HepG2 (cell line): ENCODE results near the gene LSMEM2. TPM values are rescaled to one million over a fixed set of nuclear protein-coding genes. Genes with fewer than 3 reads are reported as not detected.

Source experiments
- FOXA1 ChIP-seq, 2 experiments: fragments of 450-650 bp in 1 of 2; sonication (generic) in 1 of 2; formaldehyde crosslinking in 1 of 2; IDR thresholded peaks; 2 replicates each; pipeline versions ENCODE4 v1.4.0 to v1.6.1; 2016 to 2020; ENCODE audit warnings: missing genetic modification reagents in 1 of 2
- GATA4 ChIP-seq: sonication (generic); IDR thresholded peaks from 2 replicates; pipeline ENCODE4 v1.6.1; 2016; ENCODE audit warnings: antibody characterized with exemption, low read depth, borderline replicate concordance
- HNF4G ChIP-seq, 2 experiments: sonication (generic) in 1 of 2; formaldehyde crosslinking in 1 of 2; IDR thresholded peaks; 2 replicates each; pipeline versions ENCODE4 v1.4.0 to v1.6.1; 2011 to 2020; ENCODE audit warnings: borderline replicate concordance in 2 of 2, low read depth in 2 of 2, mild to moderate bottlenecking in 2 of 2, low read length in 1 of 2, missing genetic modification reagents in 1 of 2, moderate library complexity in 1 of 2
- JDP2 ChIP-seq: sonication (generic); formaldehyde crosslinking; IDR thresholded peaks from 2 replicates; pipeline ENCODE4 v1.8.1; 2022; ENCODE audit warnings: missing genetic modification reagents, borderline replicate concordance
- KAT7 ChIP-seq: IDR thresholded peaks from 2 replicates; pipeline ENCODE4 v1.6.1; 2018; ENCODE audit warnings: borderline replicate concordance, missing compliant biosample characterization
- KDM5B ChIP-seq: sonication (generic); formaldehyde crosslinking; IDR thresholded peaks from 2 replicates; pipeline ENCODE4 v1.4.0; 2020; ENCODE audit warnings: missing genetic modification reagents, mild to moderate bottlenecking, borderline replicate concordance
- MBNL3 ChIP-seq: fragments of 250-450 bp; sonication (Bioruptor Pico); conservative IDR thresholded peaks from 2 replicates; pipeline ENCODE4 v1.8.0; 2022; ENCODE audit warnings: mild to moderate bottlenecking, inconsistent platforms
- NCOR1 ChIP-seq: fragments of 200-600 bp; sonication (generic); IDR thresholded peaks from 2 replicates; pipeline ENCODE4 v1.7.0; 2017; ENCODE audit warnings: antibody characterized with exemption, low read length, borderline replicate concordance
- NFKB2 ChIP-seq: sonication (generic); formaldehyde crosslinking; IDR thresholded peaks from 2 replicates; pipeline ENCODE4 v1.4.0; 2020; ENCODE audit warnings: missing genetic modification reagents, borderline replicate concordance
- PPARG ChIP-seq: conservative IDR thresholded peaks from 2 replicates; pipeline ENCODE4 v1.6.1; 2016; ENCODE audit warnings: missing biosample characterization, missing genetic modification reagents
- RXRA ChIP-seq: sonication (generic); formaldehyde crosslinking; IDR thresholded peaks from 2 replicates; pipeline ENCODE4 v1.5.1; 2020; ENCODE audit warnings: missing genetic modification reagents
- SP1 ChIP-seq, 2 experiments: fragments of 450-650 bp in 1 of 2; sonication (generic) in 1 of 2; formaldehyde crosslinking in 1 of 2; IDR thresholded peaks; 2 replicates each; pipeline versions ENCODE4 v1.4.0 to v1.6.1; 2016 to 2020; ENCODE audit warnings: missing genetic modification reagents in 1 of 2
- TBX2 ChIP-seq: sonication (generic); formaldehyde crosslinking; IDR thresholded peaks from 2 replicates; pipeline ENCODE4 v1.5.0; 2020; ENCODE audit warnings: missing genetic modification reagents, mild to moderate bottlenecking, borderline replicate concordance
- ZNF143 ChIP-seq: sonication (generic); formaldehyde crosslinking; IDR thresholded peaks from 2 replicates; pipeline ENCODE4 v1.4.0; 2020; ENCODE audit warnings: missing genetic modification reagents
- ZSCAN21 ChIP-seq: sonication (generic); formaldehyde crosslinking; IDR thresholded peaks from 2 replicates; pipeline ENCODE4 v1.8.0; 2022; ENCODE audit warnings: mild to moderate bottlenecking, missing genetic modification reagents, moderate library complexity, borderline replicate concordance
- polyA plus RNA-seq, 8 experiments: library from polyadenylated mRNA; depleted of rRNA in 3 of 8; stranded (reverse) in 7 of 8; unstranded in 1 of 8; fragments of >200 nt; fragmentation: Illumina TruSeq in 4 of 8; extraction: Trizol in 4 of 8; gene quantifications; 2 replicates each; pipeline versions ENCODE4 v1.2.1 to v1.2.3, GENCODE V29; 2011 to 2016; ENCODE audit warnings: low read depth in 4 of 8, missing spikeins in 1 of 8, mixed read lengths in 1 of 8; ENCODE audit not compliant: insufficient read depth in 1 of 8
- total RNA-seq, 5 experiments: library from RNA; depleted of rRNA; stranded (reverse); fragments of >200 nt; fragmentation: Illumina TruSeq; extraction: Trizol; gene quantifications; 2 replicates each; pipeline ENCODE4 v1.2.3, GENCODE V29; 2016; ENCODE audit warnings: low read depth in 1 of 5
- TF ChIP-seq, protein P1 (sequence below): sonication (generic); formaldehyde crosslinking; IDR thresholded peaks from 2 replicates; pipeline ENCODE4 v1.4.0; 2020; ENCODE audit warnings: mild to moderate bottlenecking, missing genetic modification reagents
- TF ChIP-seq, protein P2 (sequence below): sonication (generic); formaldehyde crosslinking; IDR thresholded peaks from 2 replicates; pipeline ENCODE4 v1.5.1; 2020; ENCODE audit warnings: mild to moderate bottlenecking, moderate library complexity, missing genetic modification reagents

The LSMEM2 gene
- total and polyA plus RNA-seq, 2 of the 13 experiments (the other 11 are each of a cell fraction or from before 2014, with no cell fraction given), result 0.07 to 0.41 TPM

DNA sequence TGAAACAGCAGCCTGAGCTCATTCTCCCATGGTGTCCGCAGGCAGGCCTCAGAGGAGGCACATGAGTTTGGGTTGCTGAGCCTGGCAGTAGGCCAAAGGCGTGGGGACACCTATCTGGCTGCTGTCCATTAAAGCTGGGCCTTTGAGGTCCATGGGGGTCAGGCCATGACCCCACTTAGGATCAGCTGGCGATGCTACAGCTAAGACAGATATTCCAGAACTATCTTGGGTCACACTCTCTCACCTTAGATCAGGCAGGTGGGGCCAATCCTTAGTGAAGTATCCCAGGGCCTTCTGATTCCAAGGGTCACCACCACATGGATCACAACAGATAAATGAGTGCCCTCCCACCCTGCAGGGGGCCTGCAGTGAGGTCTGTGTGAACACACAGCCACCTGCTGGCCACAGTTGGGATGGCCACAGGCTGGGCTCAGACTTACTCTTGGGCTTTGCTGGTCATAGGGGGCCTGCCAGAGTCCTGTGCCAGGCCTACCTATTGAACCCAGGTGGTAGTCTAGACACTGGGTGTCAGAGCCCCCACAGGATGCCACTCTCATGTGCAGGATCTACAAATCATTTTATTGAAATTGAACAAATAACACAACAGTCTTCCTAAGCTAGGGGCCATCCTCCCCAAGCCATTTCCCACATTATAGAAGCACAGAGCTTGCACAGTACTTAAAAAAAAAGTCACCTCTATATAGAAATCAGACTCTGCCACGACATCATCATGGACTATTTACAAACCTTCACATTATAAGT lies 45.6 kb downstream of the LSMEM2 start (continued):
- TF ChIP-seq HNF4G (IDR thresholded peaks at IDR 0.05; ENCODE audit: borderline replicate concordance, low read depth, low read length) (peak; percentile 50; the same call in 1 of the 2 replicates), HNF4G (CRISPR knock-in tag; IDR thresholded peaks at IDR 0.05; ENCODE audit: borderline replicate concordance, low read depth) (no peak), KDM5B (CRISPR knock-in tag) (peak; percentile 57; the same call in 1 of the 2 replicates), KAT7 (CRISPR knock-in tag) (no peak), ZSCAN21 (CRISPR knock-in tag) (peak; percentile 61; the same call in 1 of the 2 replicates), NCOR1 (peak; percentile 65; the same call in 1 of the 2 replicates), FOXA1 (IDR thresholded peaks at IDR 0.05) (no peak), FOXA1 (CRISPR knock-in tag; IDR thresholded peaks at IDR 0.05) (peak; percentile 13; the same call in 1 of the 2 replicates), JDP2 (no peak), SP1 (IDR thresholded peaks at IDR 0.05) (no peak), SP1 (CRISPR knock-in tag; IDR thresholded peaks at IDR 0.05) (peak; percentile 40; the same call in 1 of the 2 replicates), TBX2 (peak; percentile 57; the same call in 1 of the 2 replicates), GATA4 (no peak), ZNF143 (CRISPR knock-in tag) (peak; percentile 60; the same call in 1 of the 2 replicates), NFKB2 (CRISPR knock-in tag) (peak; percentile 53; the same call in 1 of the 2 replicates), MBNL3 (no peak), PPARG (CRISPR knock-in tag) (peak; percentile 47; the same call in 1 of the 2 replicates), RXRA (peak; percentile 69)
- TF ChIP-seq, protein P1, sequence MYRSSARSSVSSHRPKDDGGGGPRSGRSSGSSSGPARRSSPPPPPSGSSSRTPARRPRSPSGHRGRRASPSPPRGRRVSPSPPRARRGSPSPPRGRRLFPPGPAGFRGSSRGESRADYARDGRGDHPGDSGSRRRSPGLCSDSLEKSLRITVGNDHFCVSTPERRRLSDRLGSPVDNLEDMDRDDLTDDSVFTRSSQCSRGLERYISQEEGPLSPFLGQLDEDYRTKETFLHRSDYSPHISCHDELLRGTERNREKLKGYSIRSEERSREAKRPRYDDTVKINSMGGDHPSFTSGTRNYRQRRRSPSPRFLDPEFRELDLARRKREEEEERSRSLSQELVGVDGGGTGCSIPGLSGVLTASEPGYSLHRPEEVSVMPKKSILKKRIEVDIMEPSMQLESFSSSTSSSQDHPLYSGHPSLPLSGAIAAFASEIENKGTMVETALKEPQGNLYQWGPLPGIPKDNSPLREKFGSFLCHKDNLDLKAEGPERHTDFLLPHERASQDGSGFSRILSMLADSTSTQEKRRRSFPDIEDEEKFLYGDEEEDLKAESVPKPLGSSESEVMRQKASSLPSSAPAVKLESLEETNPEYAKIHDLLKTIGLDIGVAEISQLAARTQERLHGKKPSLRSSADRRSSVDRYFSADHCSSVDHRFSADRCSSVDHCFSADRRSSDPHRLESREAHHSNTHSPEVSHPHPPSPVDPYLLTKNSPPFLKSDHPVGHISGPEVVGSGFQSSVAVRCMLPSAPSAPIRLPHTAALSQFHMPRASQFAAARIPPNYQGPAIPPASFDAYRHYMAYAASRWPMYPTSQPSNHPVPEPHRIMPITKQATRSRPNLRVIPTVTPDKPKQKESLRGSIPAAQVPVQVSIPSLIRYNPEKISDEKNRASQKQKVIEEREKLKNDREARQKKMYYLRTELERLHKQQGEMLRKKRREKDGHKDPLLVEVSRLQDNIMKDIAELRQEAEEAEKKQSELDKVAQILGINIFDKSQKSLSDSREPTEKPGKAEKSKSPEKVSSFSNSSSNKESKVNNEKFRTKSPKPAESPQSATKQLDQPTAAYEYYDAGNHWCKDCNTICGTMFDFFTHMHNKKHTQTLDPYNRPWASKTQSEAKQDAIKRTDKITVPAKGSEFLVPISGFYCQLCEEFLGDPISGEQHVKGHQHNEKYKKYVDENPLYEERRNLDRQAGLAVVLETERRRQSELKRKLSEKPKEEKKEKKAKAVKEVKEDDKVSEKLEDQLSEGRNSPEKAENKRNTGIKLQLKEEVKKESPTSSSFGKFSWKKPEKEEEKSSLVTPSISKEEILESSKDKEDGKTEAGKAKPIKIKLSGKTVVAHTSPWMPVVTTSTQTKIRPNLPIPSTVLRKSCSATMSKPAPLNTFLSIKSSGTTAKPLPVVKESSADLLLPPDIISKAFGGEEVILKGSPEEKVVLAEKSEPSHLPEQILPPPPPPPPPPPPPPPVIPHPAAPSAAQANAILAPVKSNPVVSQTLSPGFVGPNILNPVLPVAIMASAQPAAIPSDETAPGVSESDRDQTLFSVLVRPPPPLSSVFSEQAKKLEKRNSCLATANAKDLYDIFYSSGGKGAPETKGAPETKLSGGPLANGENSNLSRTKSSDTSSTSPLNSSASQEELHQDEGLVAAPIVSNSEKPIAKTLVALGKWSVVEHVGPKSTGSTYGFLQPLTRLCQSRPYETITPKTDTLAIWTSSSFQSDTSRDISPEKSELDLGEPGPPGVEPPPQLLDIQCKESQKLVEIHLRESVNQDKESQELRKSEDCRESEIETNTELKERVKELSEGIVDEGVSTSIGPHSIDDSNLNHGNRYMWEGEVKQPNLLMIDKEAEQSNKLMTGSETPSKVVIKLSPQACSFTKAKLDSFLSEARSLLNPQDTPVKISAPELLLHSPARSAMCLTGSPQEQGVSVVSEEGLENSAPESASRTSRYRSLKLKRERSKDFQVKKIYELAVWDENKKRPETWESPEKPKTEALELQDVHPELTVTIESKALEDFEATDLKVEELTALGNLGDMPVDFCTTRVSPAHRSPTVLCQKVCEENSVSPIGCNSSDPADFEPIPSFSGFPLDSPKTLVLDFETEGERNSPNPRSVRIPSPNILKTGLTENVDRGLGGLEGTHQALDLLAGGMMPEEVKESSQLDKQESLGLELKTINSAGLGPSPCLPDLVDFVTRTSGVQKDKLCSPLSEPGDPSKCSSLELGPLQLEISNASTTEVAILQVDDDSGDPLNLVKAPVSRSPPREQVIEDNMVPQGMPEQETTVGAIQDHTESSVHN, result 0 out of 2 replicates have a peak, but pooled peaks have one; percentile 66
- TF ChIP-seq, protein P2, sequence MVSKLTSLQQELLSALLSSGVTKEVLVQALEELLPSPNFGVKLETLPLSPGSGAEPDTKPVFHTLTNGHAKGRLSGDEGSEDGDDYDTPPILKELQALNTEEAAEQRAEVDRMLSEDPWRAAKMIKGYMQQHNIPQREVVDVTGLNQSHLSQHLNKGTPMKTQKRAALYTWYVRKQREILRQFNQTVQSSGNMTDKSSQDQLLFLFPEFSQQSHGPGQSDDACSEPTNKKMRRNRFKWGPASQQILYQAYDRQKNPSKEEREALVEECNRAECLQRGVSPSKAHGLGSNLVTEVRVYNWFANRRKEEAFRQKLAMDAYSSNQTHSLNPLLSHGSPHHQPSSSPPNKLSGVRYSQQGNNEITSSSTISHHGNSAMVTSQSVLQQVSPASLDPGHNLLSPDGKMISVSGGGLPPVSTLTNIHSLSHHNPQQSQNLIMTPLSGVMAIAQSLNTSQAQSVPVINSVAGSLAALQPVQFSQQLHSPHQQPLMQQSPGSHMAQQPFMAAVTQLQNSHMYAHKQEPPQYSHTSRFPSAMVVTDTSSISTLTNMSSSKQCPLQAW (CRISPR knock-in tag), result no peak
